Prostate gland (tissue), 2 donors: Measurements from ENCODE around the gene SAT1.

Experiments used
- CTCF ChIP-seq, 4 experiments: fragments of 200-600 bp in 2 of 4; fragments of 450-650 bp in 2 of 4; sonication (generic) in 2 of 4; IDR thresholded peaks; 1 replicate in 3 of 4; 2 replicates in 1 of 4; pipeline ENCODE4 v1.5.1; 2016 to 2019; ENCODE audit warnings: antibody characterized with exemption in 4 of 4, mild to moderate bottlenecking in 2 of 4, moderate library complexity in 2 of 4
- POLR2A ChIP-seq: fragments of 450-650 bp; IDR thresholded peaks from one replicate; pipeline ENCODE4 v1.6.1; 2016; ENCODE audit warnings: antibody characterized with exemption, mild to moderate bottlenecking

- no peak for TF ChIP-seq CTCF (IDR thresholded peaks at IDR 0.05)
- TF ChIP-seq POLR2A = no peak
Observed at GRCh38 chrX:23770142-23770541, 12.8 kb upstream of the SAT1 start.
